ENCODE measurements around the gene ATXN7L1. TPM values are rescaled to one million over a fixed set of nuclear protein-coding genes. Genes with fewer than 3 reads are reported as not detected.

The ATXN7L1 gene
- total RNA-seq, 1 donor, result 17.3 TPM

GRCh38 chr7:105806592-105807447 lies 69.6 kb downstream of the ATXN7L1 start:
- H3K4me3 ChIP-seq (ENCODE audit: low read depth, low read length), result no peak overlapping the region
- peak; percentile 65 for DNase-seq (ENCODE audit: low read depth)
- TF ChIP-seq CTCF (IDR thresholded peaks at IDR 0.05; ENCODE audit: insufficient read depth, low read depth, low read length), result no peak

- DNase-seq (ENCODE audit: low read depth), result no peak
- no peak overlapping the region for H3K4me3 ChIP-seq (ENCODE audit: low read depth, low read length)
- no peak for TF ChIP-seq CTCF (IDR thresholded peaks at IDR 0.05; ENCODE audit: insufficient read depth, low read depth, low read length)
Observed at GRCh38 chr7:105805447-105806019, 70.9 kb downstream of the ATXN7L1 start.

- DNase-seq (ENCODE audit: low read depth), result no peak
- no peak overlapping the region for H3K4me3 ChIP-seq (ENCODE audit: low read depth, low read length)
- TF ChIP-seq CTCF (IDR thresholded peaks at IDR 0.05; ENCODE audit: insufficient read depth, low read depth, low read length), result no peak
Observed at GRCh38 chr7:105803429-105803736, 73.0 kb downstream of the ATXN7L1 start.

GRCh38 chr7:105802604-105803428 lies 73.6 kb downstream of the ATXN7L1 start:
- no peak for TF ChIP-seq CTCF (IDR thresholded peaks at IDR 0.05; ENCODE audit: insufficient read depth, low read depth, low read length)
- no peak for DNase-seq (ENCODE audit: low read depth)
- no peak overlapping the region for H3K4me3 ChIP-seq (ENCODE audit: low read depth, low read length)

GRCh38 chr7:105800849-105801534 lies 75.4 kb downstream of the ATXN7L1 start:
- H3K4me3 ChIP-seq (ENCODE audit: low read depth, low read length), result no peak overlapping the region
- TF ChIP-seq CTCF (IDR thresholded peaks at IDR 0.05; ENCODE audit: insufficient read depth, low read depth, low read length), result no peak
- DNase-seq (ENCODE audit: low read depth), result no peak

- H3K4me3 ChIP-seq (ENCODE audit: low read depth, low read length), result no peak overlapping the region
- no peak for DNase-seq (ENCODE audit: low read depth)
- no peak for TF ChIP-seq CTCF (IDR thresholded peaks at IDR 0.05; ENCODE audit: insufficient read depth, low read depth, low read length)
Observed at GRCh38 chr7:105800442-105800841, 76.0 kb downstream of the ATXN7L1 start.

Measured in fibroblast of villous mesenchyme (primary cell).